Type B pancreatic cell (in vitro differentiated cells): ENCODE data around the gene FARP2. TPM values are rescaled to one million over a fixed set of nuclear protein-coding genes. Genes with fewer than 3 reads are reported as not detected.

Experiments
- DNase-seq: peaks from one replicate; pipeline ENCODE4 v3.0.0; 2021; ENCODE audit warnings: mixed read lengths; ENCODE audit not compliant: unreplicated experiment; ENCODE audit errors: extremely low spot score
- H3K27ac Mint-ChIP-seq: 2 replicates; pipeline ENCODE4 v1.8.0; 2021; ENCODE audit warnings: mild to moderate bottlenecking, mixed read lengths
- H3K27me3 Mint-ChIP-seq: 2 replicates; pipeline ENCODE4 v1.8.0; 2021; ENCODE audit warnings: mixed read lengths
- H3K36me3 Mint-ChIP-seq: 2 replicates; pipeline ENCODE4 v1.8.0; 2021; ENCODE audit warnings: mixed read lengths
- H3K4me1 Mint-ChIP-seq: one replicate; pipeline ENCODE4 v1.8.0; 2021; ENCODE audit warnings: mixed read lengths; ENCODE audit not compliant: unreplicated experiment
- H3K4me3 Mint-ChIP-seq: 2 replicates; pipeline ENCODE4 v1.8.0; 2021; ENCODE audit warnings: mild to moderate bottlenecking, mixed read lengths
- H3K9me3 Mint-ChIP-seq: 2 replicates; pipeline ENCODE4 v1.8.0; 2021; ENCODE audit warnings: mixed read lengths
- total RNA-seq: library from RNA; stranded (reverse); gene quantifications from 2 replicates; pipeline ENCODE4 v1.2.1, GENCODE V29; 2021; ENCODE audit warnings: low replicate concordance
- TF ChIP-seq, protein P1 (sequence below): fragments of 200-600 bp; sonication (generic); conservative IDR thresholded peaks from 2 replicates; pipeline ENCODE4 v1.5.0; 2021; ENCODE audit warnings: antibody characterized with exemption, mild to moderate bottlenecking

The FARP2 gene
- total RNA-seq, 1 donor from 2014 or later, result 62.5 TPM

DNA sequence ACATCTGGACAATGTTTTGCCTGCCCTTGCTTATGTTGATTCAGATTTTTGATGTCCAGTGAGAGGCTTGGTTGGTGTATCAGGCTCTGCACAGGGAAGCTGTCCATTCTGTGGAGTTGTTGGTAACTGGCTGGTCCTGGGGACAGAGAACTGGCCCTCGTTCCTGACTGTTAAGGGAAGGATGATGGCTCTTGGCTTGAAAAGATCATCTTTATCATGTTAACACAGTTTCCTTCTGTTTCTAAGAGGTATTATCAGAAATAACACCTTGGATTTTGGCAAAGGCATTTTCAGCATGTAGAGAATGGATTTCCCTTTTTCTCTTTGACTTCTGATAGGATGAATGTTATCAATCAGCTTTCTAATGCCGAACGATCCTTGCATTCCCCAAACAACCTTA lies 133.0 kb downstream of the FARP2 start:
- Mint-ChIP-seq H3K9me3 (no peaks in the 10 kb centered on the region), H3K4me1 (peaks cover 7% of the 10 kb centered on the region), H3K27me3 (no peaks in the 10 kb centered on the region), H3K27ac (no peak overlapping the region), H3K4me3 (no peak overlapping the region), H3K36me3 (peaks cover 12% of the 10 kb centered on the region)
- DNase-seq, result no peak
- TF ChIP-seq, protein P1, sequence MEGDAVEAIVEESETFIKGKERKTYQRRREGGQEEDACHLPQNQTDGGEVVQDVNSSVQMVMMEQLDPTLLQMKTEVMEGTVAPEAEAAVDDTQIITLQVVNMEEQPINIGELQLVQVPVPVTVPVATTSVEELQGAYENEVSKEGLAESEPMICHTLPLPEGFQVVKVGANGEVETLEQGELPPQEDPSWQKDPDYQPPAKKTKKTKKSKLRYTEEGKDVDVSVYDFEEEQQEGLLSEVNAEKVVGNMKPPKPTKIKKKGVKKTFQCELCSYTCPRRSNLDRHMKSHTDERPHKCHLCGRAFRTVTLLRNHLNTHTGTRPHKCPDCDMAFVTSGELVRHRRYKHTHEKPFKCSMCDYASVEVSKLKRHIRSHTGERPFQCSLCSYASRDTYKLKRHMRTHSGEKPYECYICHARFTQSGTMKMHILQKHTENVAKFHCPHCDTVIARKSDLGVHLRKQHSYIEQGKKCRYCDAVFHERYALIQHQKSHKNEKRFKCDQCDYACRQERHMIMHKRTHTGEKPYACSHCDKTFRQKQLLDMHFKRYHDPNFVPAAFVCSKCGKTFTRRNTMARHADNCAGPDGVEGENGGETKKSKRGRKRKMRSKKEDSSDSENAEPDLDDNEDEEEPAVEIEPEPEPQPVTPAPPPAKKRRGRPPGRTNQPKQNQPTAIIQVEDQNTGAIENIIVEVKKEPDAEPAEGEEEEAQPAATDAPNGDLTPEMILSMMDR, result no peak

DNA sequence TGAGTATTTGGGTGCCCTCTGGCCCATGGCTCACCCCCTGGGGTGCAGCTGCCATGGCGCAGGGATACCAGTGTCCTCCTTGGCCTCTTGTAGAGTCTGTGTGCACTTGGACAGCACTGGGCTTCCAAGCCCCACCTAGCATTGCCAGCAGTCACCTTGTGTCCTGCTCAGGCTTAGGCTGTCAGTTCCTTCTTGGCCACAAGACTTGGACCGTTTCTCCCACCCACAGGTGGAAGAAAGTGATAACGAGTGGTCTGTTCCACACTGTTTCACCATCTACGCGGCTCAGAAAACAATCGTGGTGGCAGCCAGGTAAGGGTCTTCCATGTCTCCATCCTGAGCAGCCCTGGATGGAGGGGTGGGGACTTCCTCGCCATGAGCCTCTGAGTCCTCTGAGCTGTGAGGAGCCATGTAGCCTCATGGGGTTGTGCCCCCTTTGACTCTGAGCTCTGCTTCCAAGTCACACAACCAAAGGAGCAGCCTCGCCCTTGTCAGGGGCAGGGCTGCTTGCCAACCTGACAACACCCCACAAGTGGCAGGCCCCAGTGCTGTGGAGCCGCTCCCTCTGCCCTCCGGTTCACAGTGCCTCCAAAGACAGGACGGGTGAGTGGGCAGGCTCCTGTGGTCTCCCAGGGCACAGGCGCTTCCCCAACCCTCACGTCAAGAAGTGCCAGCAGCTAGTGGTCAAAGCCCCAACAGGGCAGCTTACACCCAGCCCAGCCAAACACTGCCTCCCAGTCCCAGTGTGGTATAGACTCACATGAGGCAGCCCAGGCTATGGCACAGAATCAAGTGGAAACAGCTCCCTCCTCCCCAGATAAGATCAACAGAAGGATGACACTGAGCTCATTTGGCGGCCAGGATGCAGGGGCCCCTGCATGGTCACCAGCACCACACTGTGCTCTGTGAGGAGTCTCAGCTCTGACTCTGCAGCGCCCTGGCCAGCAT lies 133.9 kb downstream of the FARP2 start:
- H3K27ac Mint-ChIP-seq, result peak overlapping the region; percentile 58
- TF ChIP-seq, protein P1, result no peak
- no peak overlapping the region for H3K4me3 Mint-ChIP-seq
- H3K4me1 Mint-ChIP-seq, result peaks cover 7% of the 10 kb centered on the region
- H3K27me3 Mint-ChIP-seq, result no peaks in the 10 kb centered on the region
- no peak for DNase-seq
- no peaks in the 10 kb centered on the region for H3K9me3 Mint-ChIP-seq
- peaks cover 12% of the 10 kb centered on the region for H3K36me3 Mint-ChIP-seq

DNA sequence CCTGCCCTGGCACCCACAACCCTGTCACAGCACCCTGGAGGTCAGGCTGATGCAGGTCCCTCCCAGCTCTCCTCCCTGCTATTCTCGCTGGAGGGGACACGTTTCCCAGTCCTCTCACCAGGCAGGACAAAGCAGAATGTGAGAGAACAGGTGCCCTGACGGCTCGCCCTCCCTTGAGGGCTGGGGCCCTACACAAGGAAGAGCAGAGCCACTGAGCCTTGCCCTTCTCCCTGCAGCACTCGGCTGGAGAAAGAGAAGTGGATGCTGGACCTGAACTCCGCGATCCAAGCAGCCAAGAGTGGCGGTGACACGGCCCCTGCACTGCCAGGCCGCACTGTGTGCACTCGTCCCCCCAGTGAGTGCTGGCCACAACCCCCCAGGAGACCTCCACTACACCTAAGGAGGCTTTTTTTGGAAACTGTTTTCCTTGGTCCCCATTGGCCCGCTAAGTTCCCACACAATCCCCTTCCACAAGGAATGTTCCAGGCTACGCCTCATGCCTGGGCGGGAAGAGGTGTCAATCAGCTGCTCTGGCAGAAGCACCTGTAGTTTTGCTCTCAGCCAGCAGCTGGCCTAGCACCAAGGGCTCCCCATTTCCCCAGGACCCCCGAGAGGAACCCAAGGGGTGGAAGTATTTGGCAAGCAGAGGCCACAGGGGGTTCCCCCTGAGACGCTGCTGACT lies 134.9 kb downstream of the FARP2 start:
- Mint-ChIP-seq H3K9me3 (no peaks in the 10 kb centered on the region), H3K27me3 (no peaks in the 10 kb centered on the region), H3K36me3 (peaks cover 12% of the 10 kb centered on the region), H3K4me3 (no peak overlapping the region), H3K27ac (peak overlapping the region; percentile 58), H3K4me1 (peaks cover 7% of the 10 kb centered on the region)
- DNase-seq, result no peak
- TF ChIP-seq, protein P1, result no peak

DNA sequence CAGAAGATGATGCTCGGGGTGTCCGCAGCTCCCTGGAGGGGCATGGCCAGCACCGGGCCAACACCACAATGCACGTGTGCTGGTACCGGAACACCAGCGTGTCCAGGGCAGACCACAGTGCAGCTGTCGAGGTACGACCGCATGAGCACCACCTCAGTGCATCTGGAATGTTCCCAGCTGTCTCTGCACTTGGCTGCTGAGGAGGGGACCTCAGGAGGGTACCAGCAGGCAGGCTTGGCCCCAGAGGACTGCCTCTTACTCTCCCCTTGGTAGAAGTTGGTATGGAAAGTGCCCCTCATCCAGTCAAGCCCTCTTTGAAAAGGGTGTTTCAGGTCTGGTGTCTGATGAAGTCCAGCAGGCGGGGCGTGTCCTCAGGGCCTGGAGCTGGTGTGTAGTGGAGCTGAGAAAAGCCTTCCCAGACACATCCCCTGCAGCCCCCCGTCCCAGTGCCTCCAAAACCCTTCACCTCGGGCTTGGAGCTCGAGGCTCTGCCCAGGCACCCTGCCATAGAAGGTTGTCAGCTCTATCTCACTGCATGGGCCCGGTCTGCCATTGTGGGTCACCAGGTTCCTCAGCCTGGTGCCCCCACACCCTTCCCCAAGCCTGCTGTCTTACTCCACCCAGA lies 135.6 kb downstream of the FARP2 start:
- peaks cover 12% of the 10 kb centered on the region for H3K36me3 Mint-ChIP-seq
- no peaks in the 10 kb centered on the region for H3K9me3 Mint-ChIP-seq
- H3K27me3 Mint-ChIP-seq, result no peaks in the 10 kb centered on the region
- no peak for DNase-seq
- H3K4me3 Mint-ChIP-seq, result no peak overlapping the region
- H3K4me1 Mint-ChIP-seq, result peaks cover 7% of the 10 kb centered on the region
- TF ChIP-seq, protein P1, result no peak
- H3K27ac Mint-ChIP-seq, result no peak overlapping the region

DNA sequence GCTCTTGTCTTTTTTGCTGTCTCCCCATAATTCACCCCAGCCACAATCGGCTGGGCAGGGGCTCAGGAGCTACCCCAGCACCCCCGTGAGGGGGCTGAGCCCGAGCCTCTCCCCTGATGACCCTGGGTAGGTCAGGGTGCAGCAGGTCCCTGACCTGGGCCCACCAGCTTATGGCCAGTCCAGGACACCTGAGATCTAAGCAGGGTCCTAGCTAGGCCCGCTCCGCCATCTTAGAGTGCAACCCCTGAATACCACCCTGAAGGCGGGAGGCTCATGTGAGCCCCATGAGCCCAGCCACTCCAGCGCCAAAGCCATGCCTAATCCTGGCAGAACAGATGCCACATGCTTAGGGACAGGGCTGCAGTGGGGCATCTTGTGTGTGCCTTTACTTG lies 136.1 kb downstream of the FARP2 start:
- peaks cover 7% of the 10 kb centered on the region for H3K4me1 Mint-ChIP-seq
- DNase-seq, result no peak
- H3K36me3 Mint-ChIP-seq, result peaks cover 12% of the 10 kb centered on the region
- peak overlapping the region; percentile 36 for H3K27ac Mint-ChIP-seq
- TF ChIP-seq, protein P1, result no peak
- no peaks in the 10 kb centered on the region for H3K27me3 Mint-ChIP-seq
- no peaks in the 10 kb centered on the region for H3K9me3 Mint-ChIP-seq
- peak overlapping the region; percentile 43 for H3K4me3 Mint-ChIP-seq
